HG02571 (cell line): ENCODE results near the gene ROBO1.

Source experiments
- ATAC-seq: cut with Tn5 transposase; IDR thresholded peaks from one replicate; pipeline ENCODE4 v1.9.1; 2021; ENCODE audit warnings: mild to moderate bottlenecking, moderate library complexity; ENCODE audit not compliant: unreplicated experiment

The ROBO1 gene

DNA sequence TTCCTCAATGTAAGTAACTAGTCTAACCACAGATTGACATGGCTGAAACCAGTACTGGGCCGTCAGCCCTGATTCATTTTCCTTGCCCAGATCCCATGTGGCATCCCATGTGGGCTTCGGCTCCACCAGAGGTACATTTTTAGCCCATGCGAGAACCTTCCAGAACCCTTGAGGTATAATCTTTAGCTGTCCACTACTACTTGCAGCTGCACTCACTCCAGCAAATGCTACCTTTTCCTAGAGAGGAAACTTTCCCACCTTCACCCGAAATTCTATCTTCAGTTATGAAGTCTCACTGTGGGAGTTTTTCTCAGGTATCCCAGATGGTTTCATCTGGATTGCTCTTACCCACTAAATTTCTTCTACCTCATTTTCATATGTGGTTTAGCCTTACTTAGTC, 907.2 kb downstream of the ROBO1 start:
- no peak for ATAC-seq

DNA sequence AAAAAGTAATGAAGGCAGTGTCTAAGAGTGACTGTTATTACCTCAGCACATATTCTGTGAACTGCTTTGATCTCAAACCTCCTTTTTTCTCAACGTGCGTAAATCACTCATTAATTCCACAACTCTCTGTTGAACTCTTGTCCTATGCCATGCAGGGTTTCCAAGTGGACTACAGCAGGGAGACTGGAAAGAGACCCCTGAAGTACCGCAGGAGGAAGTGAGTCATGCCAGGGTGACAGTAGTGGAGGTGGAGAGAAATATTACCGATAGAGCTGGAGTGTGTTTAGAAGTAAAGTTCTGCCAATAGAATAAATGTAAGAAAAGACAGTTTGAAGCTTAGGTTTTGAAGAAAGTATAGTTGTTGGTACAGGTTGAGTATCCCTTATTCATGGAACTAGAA, 908.9 kb downstream of the ROBO1 start:
- ATAC-seq: no peak

DNA sequence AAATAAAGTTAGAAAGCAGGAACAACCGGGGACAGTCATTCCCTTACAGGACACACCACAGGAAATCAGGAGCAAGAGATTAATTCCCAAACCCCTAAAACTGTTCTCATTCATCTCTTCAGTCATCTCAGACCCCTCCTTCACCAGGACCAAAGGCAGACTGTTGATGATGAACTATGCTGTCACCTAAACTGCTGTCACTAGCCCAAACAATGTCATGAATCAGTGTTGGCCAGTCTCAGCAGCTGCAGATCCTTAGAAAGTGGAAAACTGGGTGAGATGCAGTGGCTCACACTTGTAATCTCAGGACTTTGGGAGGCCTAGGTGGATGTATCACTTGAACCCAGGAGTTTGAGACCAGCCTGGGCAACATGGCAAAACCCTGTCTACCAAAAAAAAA, 909.6 kb downstream of the ROBO1 start:
- ATAC-seq: no peak

DNA sequence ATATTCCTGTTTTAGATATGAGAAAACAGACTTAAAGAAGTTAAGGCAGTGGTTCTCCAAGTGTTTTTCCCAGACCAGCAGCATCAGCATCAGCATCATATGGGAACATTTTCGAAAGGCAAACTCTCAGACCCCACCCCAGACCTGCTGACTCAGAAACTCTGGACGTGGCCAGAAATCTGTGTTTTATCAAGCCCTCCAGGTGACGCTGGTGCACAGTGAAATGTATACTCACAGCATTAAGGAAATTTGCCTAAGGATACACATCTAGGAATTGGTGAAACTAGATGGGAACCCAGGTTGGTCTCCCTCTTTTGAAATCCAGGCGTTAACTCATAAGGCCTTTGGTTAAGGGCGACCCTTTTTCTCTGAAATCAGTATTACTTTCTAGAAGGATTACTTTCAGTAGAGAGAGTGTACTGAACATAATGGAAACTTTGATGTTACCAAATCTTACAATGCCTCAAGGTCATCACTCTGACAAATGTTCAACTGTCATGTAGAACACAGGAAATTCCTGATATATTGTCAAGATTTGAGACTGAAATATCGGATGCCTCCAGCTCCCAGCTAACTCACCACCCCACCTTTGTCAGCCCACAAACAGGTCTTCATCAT, 910.2 kb downstream of the ROBO1 start:
- ATAC-seq: no peak

DNA sequence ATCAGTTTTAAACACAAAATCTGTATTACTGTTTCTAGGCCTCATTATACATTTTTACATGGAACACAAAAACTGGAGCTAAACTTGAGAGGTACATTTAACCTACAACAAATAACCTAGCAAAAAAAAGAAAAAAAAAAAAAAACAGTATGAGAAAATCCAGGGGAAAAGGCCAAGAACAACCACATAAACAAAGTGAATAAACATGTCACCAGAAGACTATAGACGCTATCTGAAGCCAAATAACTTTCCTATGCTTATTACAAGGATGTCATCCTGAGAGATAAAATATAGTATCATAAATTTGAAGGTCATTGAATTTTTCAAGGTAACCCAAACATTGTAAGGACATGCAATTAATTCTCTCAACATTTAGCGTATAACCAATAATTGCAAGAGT, 911.6 kb downstream of the ROBO1 start:
- no peak for ATAC-seq

DNA sequence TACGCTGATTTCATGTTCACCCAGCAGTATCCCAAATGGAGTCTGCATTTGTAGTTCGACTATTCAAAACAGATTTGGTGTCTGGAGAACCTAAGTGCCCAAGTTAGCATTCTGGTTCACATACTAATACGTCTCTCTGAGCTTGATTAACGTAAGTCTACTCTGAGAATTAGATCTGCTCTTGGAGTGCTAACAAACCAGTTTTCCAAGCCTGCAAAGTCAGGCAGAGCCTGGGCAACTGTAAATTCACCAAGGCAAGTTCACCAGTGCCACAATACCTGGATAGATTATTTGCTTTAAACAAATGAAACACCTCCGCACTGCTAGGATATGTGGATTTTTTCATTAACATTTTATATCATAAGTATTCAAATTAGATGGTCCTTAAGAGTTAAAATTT, 912.6 kb downstream of the ROBO1 start:
- no peak for ATAC-seq

DNA sequence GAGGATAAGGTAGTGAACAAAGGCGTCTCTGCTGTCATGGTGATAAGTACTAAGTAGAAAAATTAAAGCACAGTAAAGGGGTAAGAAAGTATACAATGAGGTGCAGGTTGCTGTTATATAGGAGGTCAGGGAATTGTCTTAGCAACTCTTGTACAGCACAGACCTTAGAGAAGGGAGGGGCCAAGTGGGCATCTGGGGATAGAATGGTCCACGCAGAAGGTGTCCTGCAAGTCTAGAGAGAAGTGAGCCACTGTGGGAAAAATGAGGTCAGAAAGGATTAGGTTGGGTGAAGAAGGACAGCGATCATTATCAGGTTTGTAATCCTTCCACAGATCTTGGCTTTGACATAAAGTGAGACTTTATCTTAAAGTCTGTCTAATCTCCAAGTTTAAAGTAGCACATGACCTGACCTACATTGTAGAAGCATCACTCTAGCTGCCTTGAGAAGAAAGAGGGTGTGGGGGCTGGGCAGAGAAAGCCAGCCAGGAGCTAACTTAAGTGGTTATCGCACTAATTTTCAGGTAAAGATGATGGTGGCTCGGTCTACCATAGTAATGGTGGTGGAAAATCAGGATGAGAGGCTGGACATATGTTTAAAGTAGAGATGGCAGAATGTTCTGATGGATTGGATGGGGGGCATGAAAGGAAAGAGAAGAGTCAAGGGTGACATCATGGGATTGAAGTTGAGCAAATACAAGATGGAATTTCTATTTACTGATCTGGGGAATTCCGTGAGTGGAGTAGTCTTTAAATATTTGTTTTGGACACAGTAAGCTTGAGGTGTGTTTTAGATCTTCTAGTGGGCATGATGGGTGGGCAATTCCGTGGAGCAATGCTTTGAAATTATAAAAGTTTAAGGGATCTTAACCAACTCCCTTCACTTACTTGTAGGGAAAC, 919.2 kb downstream of the ROBO1 start:
- no peak for ATAC-seq

DNA sequence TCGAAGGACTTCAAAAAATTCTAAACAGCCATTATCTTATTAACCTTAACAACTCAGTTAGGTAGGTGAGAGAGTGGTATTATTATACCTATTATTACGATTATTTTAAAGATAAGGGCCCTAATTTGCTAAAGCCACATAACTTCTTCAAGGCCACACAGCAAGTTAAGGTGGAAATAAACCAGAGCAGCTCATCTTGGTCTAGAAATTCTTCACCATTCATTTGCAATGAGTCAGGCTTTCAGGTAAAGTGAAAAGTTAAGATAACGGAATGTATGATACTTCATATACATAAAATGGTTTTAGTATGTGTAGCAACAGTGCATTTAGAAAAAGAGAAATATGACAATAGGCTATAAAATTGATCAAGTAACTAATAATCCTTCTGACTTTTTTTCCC, 920.2 kb downstream of the ROBO1 start:
- no peak for ATAC-seq

DNA sequence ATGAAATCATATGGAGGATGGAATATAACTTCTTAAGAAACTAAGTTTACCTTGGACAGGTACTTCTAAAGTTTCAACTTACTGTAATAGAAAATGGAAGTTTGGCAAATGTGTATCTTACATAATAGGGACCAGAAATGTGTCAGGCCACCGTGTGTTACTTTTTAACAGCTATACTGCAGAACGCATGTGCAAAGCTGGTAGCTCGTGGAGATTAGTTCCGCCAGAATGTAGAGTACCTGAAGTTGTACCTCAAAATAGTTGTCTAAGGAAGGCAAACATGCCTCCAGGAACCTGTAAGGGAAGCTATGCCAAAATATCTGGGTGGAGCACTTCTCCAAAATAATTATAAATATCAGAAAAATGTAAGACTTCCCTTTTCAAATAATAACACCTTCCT, 920.6 kb downstream of the ROBO1 start:
- ATAC-seq: no peak

DNA sequence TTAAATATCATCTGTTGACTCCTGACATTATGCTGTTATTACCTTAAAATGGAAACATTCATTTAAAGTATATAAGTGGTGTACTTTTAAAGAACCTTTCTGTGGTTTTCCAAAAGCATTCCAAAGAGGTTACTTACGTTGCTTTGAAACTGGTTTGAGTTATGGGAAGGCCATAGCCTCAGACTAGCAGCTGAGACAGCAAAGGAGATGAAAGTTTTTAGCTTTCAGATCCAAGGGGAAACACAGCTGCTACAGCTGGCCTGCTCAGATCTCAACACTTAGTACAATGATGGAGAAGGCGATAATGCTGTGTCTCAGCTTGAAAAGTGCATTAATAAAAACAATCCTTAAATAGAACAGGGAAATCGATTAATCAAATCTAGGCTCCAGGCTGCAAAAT, 921.1 kb downstream of the ROBO1 start:
- no peak for ATAC-seq

DNA sequence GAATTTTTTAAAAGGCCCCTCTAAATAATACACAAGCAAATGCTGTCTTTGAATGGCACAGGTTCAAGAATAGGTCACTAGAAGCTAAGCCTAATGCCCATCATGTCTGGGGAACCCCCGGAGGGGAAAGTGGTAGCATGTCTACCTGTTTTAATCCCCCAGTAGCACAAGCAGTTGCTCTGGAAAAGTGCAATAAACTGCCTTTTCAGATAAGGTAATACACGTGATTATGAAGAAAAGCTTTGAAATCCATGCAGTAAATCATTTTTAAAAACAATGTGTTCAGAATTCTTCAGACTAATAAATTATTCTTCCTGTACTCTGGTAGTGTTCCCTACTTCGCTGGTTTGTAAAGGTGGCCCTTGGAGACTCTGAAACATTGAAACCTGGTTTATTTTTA, 922.2 kb downstream of the ROBO1 start:
- ATAC-seq: no peak

DNA sequence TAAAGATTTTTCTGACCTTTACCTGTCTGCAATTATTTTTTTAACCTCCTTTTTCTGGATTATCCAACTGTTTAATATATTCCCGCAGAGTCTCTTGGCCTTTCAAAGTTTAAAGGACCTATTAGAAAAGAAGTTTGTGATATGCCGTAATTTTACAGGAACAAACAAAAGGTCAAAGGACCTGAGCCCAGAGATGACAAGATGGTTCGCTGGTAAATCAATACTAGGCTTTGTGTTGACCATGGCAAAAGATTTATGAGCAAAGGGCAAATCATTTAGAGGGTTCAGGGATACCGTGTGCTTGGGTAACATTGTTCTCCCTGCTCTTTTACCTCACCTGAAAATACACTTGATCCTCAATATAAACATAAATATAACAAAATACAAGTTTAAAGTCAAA, 923.5 kb downstream of the ROBO1 start:
- no peak for ATAC-seq

DNA sequence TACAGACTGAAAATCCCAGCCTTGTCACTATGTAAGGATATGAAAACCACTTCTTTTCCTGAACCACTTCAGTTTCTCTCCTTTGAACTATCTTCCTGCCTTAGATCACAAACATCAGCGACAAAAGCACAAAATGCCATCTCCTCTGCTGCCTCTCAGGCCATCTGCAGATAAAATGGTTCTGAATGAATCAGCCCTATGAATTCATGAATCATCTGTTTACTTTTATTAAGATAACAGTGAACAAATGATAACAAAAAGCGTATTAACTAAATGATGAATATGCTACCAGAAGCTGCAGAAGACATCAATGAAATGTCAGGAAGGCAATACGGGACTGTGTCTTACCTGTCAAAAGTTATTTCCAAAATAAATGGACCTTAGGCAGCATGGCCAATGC, 928.1 kb downstream of the ROBO1 start:
- no peak for ATAC-seq

DNA sequence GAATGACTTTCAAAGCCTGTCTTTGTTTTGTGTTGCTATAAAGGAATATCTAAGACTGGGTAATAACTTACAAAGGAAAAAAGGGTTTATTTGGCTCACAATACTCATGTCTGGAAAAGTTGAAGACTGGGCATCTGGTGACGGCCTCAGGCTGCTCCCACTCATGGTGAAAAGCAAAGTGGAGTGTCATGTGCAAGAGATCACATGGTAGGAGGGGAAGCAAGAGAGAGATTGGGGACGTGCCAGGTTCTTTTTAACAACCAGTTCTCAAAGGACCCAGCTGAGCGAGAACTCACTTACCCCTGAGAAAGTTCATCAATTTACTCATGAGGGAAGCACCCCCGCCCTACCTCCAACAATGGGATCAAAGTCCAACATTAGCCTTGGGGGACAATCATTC, 929.4 kb downstream of the ROBO1 start:
- no peak for ATAC-seq

DNA sequence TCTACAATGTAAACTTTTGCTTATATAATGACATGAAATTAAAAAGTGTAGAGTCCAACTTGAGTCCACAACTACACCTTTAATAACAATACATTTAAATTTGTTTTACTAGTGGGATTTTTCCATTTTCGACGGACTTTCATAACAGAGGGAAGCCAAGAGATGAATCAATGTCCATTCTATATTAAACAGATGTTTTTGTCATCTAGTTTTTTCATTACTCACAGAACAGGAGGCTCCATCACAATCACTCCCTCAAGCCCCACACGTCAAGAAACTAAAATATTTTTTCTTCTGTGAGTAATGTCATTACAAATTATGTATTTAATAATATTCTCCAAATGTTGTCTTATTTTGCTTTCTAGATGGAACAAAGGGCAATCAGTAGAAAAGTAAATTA, 932.9 kb downstream of the ROBO1 start:
- no peak for ATAC-seq

DNA sequence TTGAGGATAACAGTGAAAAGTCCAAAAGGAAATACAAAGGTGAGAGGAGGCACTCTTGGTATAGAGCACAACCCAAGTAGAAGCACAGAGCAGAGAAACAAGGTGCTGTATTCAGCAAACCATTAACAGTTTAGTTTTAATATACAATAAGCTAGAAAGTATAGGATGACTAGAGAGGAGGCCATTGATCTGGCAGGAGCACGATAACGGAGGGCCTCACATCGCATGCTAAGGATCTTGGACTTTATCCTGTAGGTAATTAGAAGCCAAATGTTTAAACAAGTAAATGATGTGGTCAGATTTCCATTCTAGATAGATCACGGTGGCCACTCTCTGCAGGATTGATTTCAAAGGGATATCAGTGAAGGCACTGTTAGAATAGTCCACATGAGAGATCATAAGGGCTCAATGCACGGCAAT, 935.0 kb downstream of the ROBO1 start:
- ATAC-seq: no peak

DNA sequence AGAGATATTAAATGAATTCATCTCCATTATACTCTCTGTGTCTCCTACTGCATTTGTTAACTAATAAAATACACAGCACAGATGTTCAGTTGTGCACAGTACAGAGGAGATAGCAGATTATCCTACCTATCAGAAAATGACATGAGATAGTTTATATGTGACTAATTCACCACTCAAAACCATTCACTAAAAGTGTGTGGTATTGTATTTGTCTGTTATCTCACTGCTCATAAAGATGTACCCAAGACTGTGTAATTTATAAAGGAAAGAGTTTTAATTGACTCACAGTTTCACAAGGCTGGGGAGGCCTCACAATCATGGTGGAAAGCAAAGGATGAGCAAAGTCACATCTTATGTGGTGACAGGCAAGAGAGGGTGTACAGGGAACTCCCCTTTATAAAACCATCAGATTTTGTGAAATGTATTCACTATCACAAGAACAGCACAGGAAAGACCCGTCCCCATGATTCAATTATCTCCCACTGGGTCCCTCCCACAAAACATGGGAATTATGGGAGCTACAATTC, 936.3 kb downstream of the ROBO1 start:
- ATAC-seq: no peak

DNA sequence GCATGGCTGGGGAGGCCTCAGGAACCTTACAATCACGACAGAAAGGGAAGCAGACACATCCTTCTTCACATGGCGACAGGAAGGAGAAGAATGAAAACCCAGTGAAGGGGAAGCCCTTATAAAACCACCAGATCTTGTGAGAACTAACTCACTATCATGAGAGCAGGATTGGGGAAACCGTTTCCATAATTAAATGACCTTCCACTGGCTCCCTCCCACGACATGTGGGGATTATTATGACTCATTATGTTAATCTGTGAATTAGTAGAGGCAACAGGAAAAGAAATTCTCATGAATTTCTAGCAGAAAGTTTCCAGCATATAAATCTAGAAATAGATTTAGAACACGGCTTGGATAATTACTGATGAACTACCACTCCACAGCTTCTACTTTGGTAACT, 937.3 kb downstream of the ROBO1 start:
- no peak for ATAC-seq

DNA sequence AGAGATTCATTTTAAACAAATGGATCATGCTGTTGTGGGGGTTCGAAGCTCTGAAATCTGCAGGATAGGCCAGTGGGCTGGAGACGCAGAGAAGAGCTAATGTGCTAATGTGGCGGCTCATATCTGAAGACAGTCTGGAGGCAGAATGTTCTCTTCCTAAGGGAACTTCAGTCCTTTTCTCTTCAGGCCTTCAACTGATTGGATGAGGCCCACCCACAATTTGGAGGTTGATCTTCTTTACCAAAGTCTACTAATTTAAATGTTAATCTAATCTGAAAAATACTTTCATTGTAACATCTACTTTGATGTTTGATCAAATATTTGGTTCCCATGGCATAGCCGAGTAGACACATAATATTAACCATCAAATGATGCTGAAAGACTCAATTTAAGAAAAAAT, 940.2 kb downstream of the ROBO1 start:
- no peak for ATAC-seq

DNA sequence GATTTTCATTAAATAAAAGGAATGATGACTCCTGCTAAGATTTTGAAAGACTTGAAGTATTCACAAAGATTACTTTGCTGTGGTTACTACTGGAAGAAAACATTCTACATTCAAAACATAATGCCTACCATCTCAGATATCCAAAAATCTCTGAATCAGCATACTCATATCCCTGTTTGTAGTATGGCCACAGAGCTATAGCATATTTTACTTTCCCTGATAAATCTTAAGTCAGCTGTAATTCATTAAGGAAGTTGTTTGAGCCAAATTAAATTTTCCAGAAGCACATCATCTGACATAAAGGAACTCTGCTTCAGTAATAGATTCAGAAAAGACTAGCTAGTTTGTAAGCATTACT, 942.0 kb downstream of the ROBO1 start:
- ATAC-seq: no peak

DNA sequence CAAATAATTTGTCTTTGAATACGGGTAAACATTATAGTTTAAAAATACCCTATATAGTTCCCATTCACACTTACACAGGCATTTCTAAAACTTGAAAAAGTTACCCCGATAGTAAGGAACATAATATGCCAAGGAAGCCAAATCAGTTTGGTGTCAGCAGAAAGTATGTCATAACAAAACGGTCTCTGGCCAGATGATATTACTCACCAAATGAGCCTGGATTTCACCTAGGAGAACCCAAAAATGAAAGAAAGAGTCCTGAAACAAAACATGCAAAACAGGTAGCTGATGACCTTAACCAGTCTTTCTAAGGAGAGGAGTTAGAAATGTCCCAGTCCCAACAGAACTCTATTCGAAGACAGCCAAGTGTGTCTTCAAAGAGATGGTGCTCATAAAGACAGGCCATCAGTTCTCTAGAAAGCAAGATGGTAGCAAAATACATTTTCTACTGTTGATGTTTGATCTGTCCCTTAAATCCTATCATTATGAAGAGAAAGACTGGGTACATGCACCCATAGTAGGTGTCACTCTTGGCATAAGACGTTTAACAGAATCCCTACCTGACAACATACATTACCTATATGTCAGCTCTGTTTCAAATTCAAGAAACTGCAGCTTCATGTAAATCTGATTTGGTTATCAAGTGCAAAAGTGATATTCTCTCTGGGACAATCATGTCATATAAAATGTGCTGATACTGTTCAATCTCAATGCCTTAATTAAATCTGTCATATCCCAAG, 942.5 kb downstream of the ROBO1 start:
- ATAC-seq: no peak

DNA sequence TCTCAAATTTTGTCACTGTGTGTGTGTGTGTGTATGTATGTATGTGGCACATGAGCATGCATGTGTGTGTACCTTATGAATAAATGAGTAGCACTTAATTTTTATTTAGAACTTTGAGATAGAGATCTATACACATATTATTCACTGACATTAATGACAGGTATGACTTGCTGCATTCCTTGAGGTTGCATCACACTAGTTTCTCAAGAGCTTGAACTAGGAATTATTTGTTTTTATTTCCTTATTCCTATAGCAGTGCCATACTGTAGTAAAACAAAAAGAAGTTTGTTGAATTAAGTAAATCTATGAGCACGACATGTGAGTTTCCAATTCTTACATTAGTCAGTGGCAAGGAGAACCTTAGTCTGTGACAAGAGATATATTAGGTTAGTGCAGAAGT, 943.9 kb downstream of the ROBO1 start:
- no peak for ATAC-seq
